Heart right ventricle (tissue), 16 donors: ENCODE measurements around the gene MCTP1. TPM values are rescaled to one million over a fixed set of nuclear protein-coding genes. Genes with fewer than 3 reads are reported as not detected.

ENCODE experiments used
- ATAC-seq, 8 donors: fragments of 200-7000 bp; cut with Tn5 transposase; one replicate each; pipeline ENCODE4 v1.9.1; 2020; ENCODE audit warnings: mild to moderate bottlenecking in 8 of 8, moderate library complexity in 8 of 8, moderate number of reproducible peaks in 1 of 8
- DNase-seq, 2 donors: peaks; one replicate each; pipeline ENCODE4 v3.0.0-alpha.2; 2020
- H3K27ac ChIP-seq, 10 donors: fragments of 200-600 bp; sonication (generic) in 2 of 10; one replicate each; pipeline versions ENCODE4 v1.5.0 to v1.8.0; 2020 to 2022; ENCODE audit warnings: mild to moderate bottlenecking in 3 of 10
- H3K27me3 ChIP-seq, 7 donors: fragments of 200-600 bp; one replicate each; pipeline ENCODE4 v1.8.0; 2021 to 2022; ENCODE audit warnings: mild to moderate bottlenecking in 2 of 7
- H3K36me3 ChIP-seq, 9 donors: fragments of 200-600 bp; sonication (generic) in 1 of 9; one replicate each; pipeline versions ENCODE4 v1.5.0 to v1.8.0; 2020 to 2022; ENCODE audit warnings: mild to moderate bottlenecking in 2 of 9
- H3K4me1 ChIP-seq, 9 donors: fragments of 200-600 bp; sonication (generic) in 1 of 9; one replicate each; pipeline versions ENCODE4 v1.5.0 to v1.8.0; 2020 to 2022; ENCODE audit warnings: mild to moderate bottlenecking in 4 of 9
- H3K4me3 ChIP-seq, 10 donors: fragments of 200-600 bp; sonication (generic) in 2 of 10; one replicate each; pipeline versions ENCODE4 v1.5.0 to v1.8.0; 2020 to 2022; ENCODE audit warnings: mild to moderate bottlenecking in 7 of 10, moderate library complexity in 2 of 10
- H3K9me3 ChIP-seq, 11 donors: fragments of 200-600 bp in 10 of 11; sonication (generic) in 2 of 11; one replicate each; pipeline versions ENCODE4 v1.5.0 to v1.8.0; 2013 to 2022; ENCODE audit warnings: mild to moderate bottlenecking in 2 of 11, control low read depth in 1 of 11, moderate library complexity in 1 of 11
- CTCF ChIP-seq, 9 donors: fragments of 200-600 bp; sonication (generic) in 2 of 9; IDR thresholded peaks; one replicate each; pipeline versions ENCODE4 v1.5.0 to v1.8.0; 2021 to 2022; ENCODE audit warnings: antibody characterized with exemption in 9 of 9, mild to moderate bottlenecking in 5 of 9, moderate library complexity in 1 of 9
- WGBS, 2 donors: extraction: QIAGEN DNeasy Blood & Tissue Kit; methylation state at CpG; one replicate each; pipeline ENCODE4 v1.1.7; 2013; ENCODE audit warnings: inconsistent platforms in 1 of 2; 5-methylcytosine and 5-hydroxymethylcytosine counted together
- intact Hi-C, 10 donors: fragments of 100-400 bp; cut with DNase I; formaldehyde crosslinking; loops; one replicate each; pipeline versions ENCODE4 v1.11.1 to v1.14.2; 2022
- polyA plus RNA-seq, 2 donors: library from polyadenylated mRNA; stranded (reverse); fragments of 200-250 nt; gene quantifications; one replicate each; pipeline ENCODE4 v1.2.3, GENCODE V29; 2013
- total RNA-seq, 10 donors: library from RNA; stranded (reverse); fragmentation: NEBNext Ultra II Directional in 3 of 10; extraction: Animal tissue kit (Norgen Biotek cat#: 25700) in 3 of 10; gene quantifications; one replicate each; pipeline versions ENCODE4 v1.2.1 to v1.2.4, GENCODE V29; 2021 to 2023
- donor health status: Arrhythmogenic right ventricular cardiomyopathy.
- donor health status: ischemic (EF 13 %, LVEDD 7.1; RV severe dilation, severe dysfunction).
- donor health status: healthy with polysubstance abuse.
- donor health status: DM: no; HTN: yes; CAD: no.
- donor health status: DM: no; HTN: no; CAD: no.
- donor health status: ischemic (EF 25% LVEDD 6.9; RV normal size, moderate dysfunction).
- donor health status: ischemic (EF 25% LVEDD 5.7; RV mildly dilated, moderate dysfunction).
- donor health status: healthy.
- donor health status: DM: yes; HTN: yes; CAD: no.
- donor health status: Ischemic cardiomyopathy.
- donor health status: ischemic (EF 35%, LVEDD 5.7; RV mildly dilated, moderate dysfunction).
- donor health status: nonischemic (EF 11% LVEDD 7.7; RV severe dilation, severe dysfunction).
- donor health status: DM: yes; HTN: yes; CAD: no.
- donor health status: PGD.
- donor health status: ischemic (EF 29% LVEDD 5.4; RV normal size, mild dysfunction).
- donor health status: nonischemic (EF 23%, LVEDD 6.1; RV moderate dilation, normal function).

MCTP1 gene
- total and polyA plus RNA-seq, 12 donors, result 1.3 to 19.7 (median 5.3) TPM

- ATAC-seq (no peak), DNase-seq (no peak)
- 75 to 81% methylated on average over 4 of the region's 4 CpGs for WGBS, 2 donors
- peaks cover 0 to 2% (median 0%) of the 10 kb centered on the region in 11 donors for H3K9me3 ChIP-seq
- no peaks in the 10 kb centered on the region for H3K4me1 ChIP-seq
- intact Hi-C loops, result no loop called here
- no peak overlapping the region for H3K27ac ChIP-seq
- no peak overlapping the region for H3K4me3 ChIP-seq
- H3K36me3 ChIP-seq, result peaks cover 0 to 39% (median 0%) of the 10 kb centered on the region in 9 donors
- TF ChIP-seq CTCF (IDR thresholded peaks at IDR 0.05), result no peak
- H3K27me3 ChIP-seq, result no peaks in the 10 kb centered on the region
Observed at GRCh38 chr5:94872526-94872925, 412.4 kb downstream of the MCTP1 start.

- Histone ChIP-seq H3K27me3 (no peaks in the 10 kb centered on the region), H3K4me1 (no peaks in the 10 kb centered on the region), H3K36me3 (peaks cover 0 to 48% (median 0%) of the 10 kb centered on the region in 9 donors), H3K9me3 (peaks cover 0 to 2% (median 0%) of the 10 kb centered on the region in 11 donors), H3K27ac (no peak overlapping the region), H3K4me3 (no peak overlapping the region)
- intact Hi-C loops, result no loop called here
- no peak for TF ChIP-seq CTCF (IDR thresholded peaks at IDR 0.05)
- 80 to 84% methylated on average over 13 of the region's 13 CpGs for WGBS, 2 donors
- ATAC-seq (no peak), DNase-seq (no peak)
Observed at GRCh38 chr5:94870511-94871183, 414.2 kb downstream of the MCTP1 start.

GRCh38 chr5:94869921-94870320, 415.0 kb downstream of the MCTP1 start:
- intact Hi-C loops, result no loop called here
- 92 to 94% methylated on average over 4 of the region's 4 CpGs for WGBS, 2 donors
- no peak for DNase-seq

GRCh38 chr5:94863951-94864350, 420.9 kb downstream of the MCTP1 start:
- no peak overlapping the region for H3K27ac ChIP-seq
- ATAC-seq (no peak), DNase-seq (no peak)
- no peaks in the 10 kb centered on the region for H3K27me3 ChIP-seq
- H3K4me3 ChIP-seq, result no peak overlapping the region
- H3K36me3 ChIP-seq, result peaks cover 0 to 48% (median 0%) of the 10 kb centered on the region in 9 donors
- intact Hi-C loops, result no loop called here
- no peaks in the 10 kb centered on the region for H3K9me3 ChIP-seq
- no peak for TF ChIP-seq CTCF (IDR thresholded peaks at IDR 0.05)
- 64 to 73% methylated on average over 3 of the region's 3 CpGs for WGBS, 2 donors
- H3K4me1 ChIP-seq, result no peaks in the 10 kb centered on the region

More at GRCh38 chr5:94869921-94870320, 415.0 kb downstream of the MCTP1 start:
- Histone ChIP-seq H3K36me3 (peaks cover 0 to 56% (median 0%) of the 10 kb centered on the region in 9 donors), H3K9me3 (peaks cover 0 to 2% (median 0%) of the 10 kb centered on the region in 11 donors), H3K27me3 (no peaks in the 10 kb centered on the region), H3K4me3 (no peak overlapping the region), H3K27ac (no peak overlapping the region), H3K4me1 (no peaks in the 10 kb centered on the region)
- no peak for TF ChIP-seq CTCF (IDR thresholded peaks at IDR 0.05)
- no peak for ATAC-seq
